ENCODE data around the gene ADAMTS16.

The ADAMTS16 gene

DNA sequence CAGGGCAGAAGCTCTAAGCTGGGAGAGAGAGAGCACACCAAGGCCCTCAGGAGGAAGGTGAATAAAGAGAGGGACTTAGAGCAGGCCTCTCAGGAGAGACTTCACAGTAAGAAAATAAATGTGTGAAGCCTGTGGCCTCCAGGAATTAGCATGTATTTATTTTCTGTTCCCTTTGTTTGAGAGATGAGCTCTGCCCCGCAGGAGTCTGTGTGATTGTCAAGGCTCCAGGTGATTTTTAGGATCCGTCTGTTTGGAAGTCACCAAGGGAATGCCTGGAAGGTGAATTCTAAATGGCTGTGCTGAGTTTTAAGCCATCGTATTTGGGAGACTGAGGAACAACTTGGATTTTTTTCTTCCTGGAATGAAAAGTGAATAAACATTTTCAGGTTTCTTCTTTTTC lies 174.0 kb downstream of the ADAMTS16 start:
- TF ChIP-seq, protein P1, sequence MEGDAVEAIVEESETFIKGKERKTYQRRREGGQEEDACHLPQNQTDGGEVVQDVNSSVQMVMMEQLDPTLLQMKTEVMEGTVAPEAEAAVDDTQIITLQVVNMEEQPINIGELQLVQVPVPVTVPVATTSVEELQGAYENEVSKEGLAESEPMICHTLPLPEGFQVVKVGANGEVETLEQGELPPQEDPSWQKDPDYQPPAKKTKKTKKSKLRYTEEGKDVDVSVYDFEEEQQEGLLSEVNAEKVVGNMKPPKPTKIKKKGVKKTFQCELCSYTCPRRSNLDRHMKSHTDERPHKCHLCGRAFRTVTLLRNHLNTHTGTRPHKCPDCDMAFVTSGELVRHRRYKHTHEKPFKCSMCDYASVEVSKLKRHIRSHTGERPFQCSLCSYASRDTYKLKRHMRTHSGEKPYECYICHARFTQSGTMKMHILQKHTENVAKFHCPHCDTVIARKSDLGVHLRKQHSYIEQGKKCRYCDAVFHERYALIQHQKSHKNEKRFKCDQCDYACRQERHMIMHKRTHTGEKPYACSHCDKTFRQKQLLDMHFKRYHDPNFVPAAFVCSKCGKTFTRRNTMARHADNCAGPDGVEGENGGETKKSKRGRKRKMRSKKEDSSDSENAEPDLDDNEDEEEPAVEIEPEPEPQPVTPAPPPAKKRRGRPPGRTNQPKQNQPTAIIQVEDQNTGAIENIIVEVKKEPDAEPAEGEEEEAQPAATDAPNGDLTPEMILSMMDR (IDR thresholded peaks at IDR 0.05; ENCODE audit: low read length): no peak
- no peak for TF ChIP-seq EZH2 (IDR thresholded peaks at IDR 0.05; ENCODE audit: borderline replicate concordance, low read length)
- Histone ChIP-seq H4K20me1 (ENCODE audit: insufficient read depth, low read length) (no peaks in the 10 kb centered on the region), H2AFZ (ENCODE audit: low read length) (no peak overlapping the region), H3K27me3 (ENCODE audit: insufficient read depth, low read length) (no peaks in the 10 kb centered on the region), H3K9me2 (ENCODE audit: low read depth, low read length) (no peaks in the 10 kb centered on the region), H3F3A (ENCODE audit: insufficient read depth, low read length) (no peaks in the 10 kb centered on the region), H3K4me2 (ENCODE audit: low read length) (no peak overlapping the region), H3K79me2 (ENCODE audit: insufficient read depth, low read length) (no peaks in the 10 kb centered on the region), H3K36me3 (ENCODE audit: insufficient read depth, low read length) (no peaks in the 10 kb centered on the region), H3K4me1 (ENCODE audit: insufficient read depth, low read length, severe bottlenecking) (no peaks in the 10 kb centered on the region), H3K9me3 (ENCODE audit: low read length) (no peaks in the 10 kb centered on the region), H3K27ac (ENCODE audit: low read depth, low read length, poor library complexity, severe bottlenecking) (no peak overlapping the region), H3K4me3 (ENCODE audit: low read depth, low read length, poor library complexity, severe bottlenecking) (no peak overlapping the region), H3K9ac (ENCODE audit: low read length) (no peak overlapping the region)

- H3K9ac ChIP-seq (ENCODE audit: low read length): no peak overlapping the region
- H3K4me3 ChIP-seq (ENCODE audit: low read depth, low read length, poor library complexity, severe bottlenecking): no peak overlapping the region
- no peak overlapping the region for H3K27ac ChIP-seq (ENCODE audit: low read depth, low read length, poor library complexity, severe bottlenecking)
- no peaks in the 10 kb centered on the region for H3F3A ChIP-seq (ENCODE audit: insufficient read depth, low read length)
- TF ChIP-seq, protein P1 (IDR thresholded peaks at IDR 0.05; ENCODE audit: low read length): no peak
- TF ChIP-seq EZH2 (IDR thresholded peaks at IDR 0.05; ENCODE audit: borderline replicate concordance, low read length): no peak
- H3K9me3 ChIP-seq (ENCODE audit: low read length): no peaks in the 10 kb centered on the region
- H4K20me1 ChIP-seq (ENCODE audit: insufficient read depth, low read length): no peaks in the 10 kb centered on the region
- no peak overlapping the region for H3K4me2 ChIP-seq (ENCODE audit: low read length)
- no peak overlapping the region for H2AFZ ChIP-seq (ENCODE audit: low read length)
- no peaks in the 10 kb centered on the region for H3K9me2 ChIP-seq (ENCODE audit: low read depth, low read length)
- no peaks in the 10 kb centered on the region for H3K4me1 ChIP-seq (ENCODE audit: insufficient read depth, low read length, severe bottlenecking)
- no peaks in the 10 kb centered on the region for H3K79me2 ChIP-seq (ENCODE audit: insufficient read depth, low read length)
- no peaks in the 10 kb centered on the region for H3K27me3 ChIP-seq (ENCODE audit: insufficient read depth, low read length)
- no peaks in the 10 kb centered on the region for H3K36me3 ChIP-seq (ENCODE audit: insufficient read depth, low read length)
Measured at GRCh38 chr5:5314626-5315025, 174.5 kb downstream of the ADAMTS16 start.

DNA sequence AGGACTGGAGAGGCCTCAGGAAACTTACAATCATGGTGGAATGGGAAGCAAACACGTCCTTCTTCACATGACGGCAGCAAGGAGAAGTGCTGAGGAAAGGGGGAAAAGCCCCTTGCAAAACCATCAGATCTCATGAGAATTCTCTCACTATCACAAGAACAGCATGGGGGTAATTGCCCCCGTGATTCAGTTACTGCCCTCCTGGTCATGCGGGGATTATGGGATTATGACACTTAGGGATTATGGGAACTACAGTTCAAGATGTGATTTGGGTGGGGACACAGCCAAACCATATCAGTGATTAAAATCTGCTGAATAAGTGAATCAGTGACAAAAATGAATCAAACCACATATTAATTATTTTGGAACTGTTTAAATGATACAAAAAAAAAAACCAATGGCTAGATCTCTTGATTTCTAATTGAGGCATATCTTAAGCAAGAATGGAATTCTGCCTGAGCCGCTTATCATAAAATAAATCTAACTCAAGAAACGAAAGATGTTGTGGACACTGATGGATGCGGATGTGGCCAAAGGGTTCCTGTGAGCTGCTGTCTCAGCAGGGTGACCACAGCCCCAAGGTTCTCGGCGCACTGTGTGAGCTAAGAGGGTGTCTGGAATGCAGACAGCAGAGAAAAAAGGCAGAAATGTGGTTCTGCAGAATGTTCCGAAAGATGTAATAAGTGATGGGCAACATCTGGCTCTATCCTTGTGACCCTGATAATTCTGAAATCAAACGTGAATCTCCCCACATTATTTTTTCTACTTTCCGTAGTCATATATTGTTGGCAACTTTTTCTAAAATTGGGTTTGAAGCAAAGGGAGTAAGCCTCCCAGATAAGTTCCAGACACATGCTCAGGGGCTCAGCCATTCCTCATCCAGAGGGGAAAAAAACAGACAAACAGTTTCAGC lies 175.2 kb downstream of the ADAMTS16 start:
- Histone ChIP-seq H3K9me2 (ENCODE audit: low read depth, low read length) (no peaks in the 10 kb centered on the region), H3K4me3 (ENCODE audit: low read depth, low read length, poor library complexity, severe bottlenecking) (no peak overlapping the region), H3K27me3 (ENCODE audit: insufficient read depth, low read length) (no peaks in the 10 kb centered on the region), H3K79me2 (ENCODE audit: insufficient read depth, low read length) (no peaks in the 10 kb centered on the region), H4K20me1 (ENCODE audit: insufficient read depth, low read length) (no peaks in the 10 kb centered on the region), H3K4me1 (ENCODE audit: insufficient read depth, low read length, severe bottlenecking) (no peaks in the 10 kb centered on the region), H3K4me2 (ENCODE audit: low read length) (no peak overlapping the region), H2AFZ (ENCODE audit: low read length) (no peak overlapping the region), H3F3A (ENCODE audit: insufficient read depth, low read length) (no peaks in the 10 kb centered on the region), H3K9ac (ENCODE audit: low read length) (no peak overlapping the region), H3K27ac (ENCODE audit: low read depth, low read length, poor library complexity, severe bottlenecking) (no peak overlapping the region), H3K36me3 (ENCODE audit: insufficient read depth, low read length) (no peaks in the 10 kb centered on the region), H3K9me3 (ENCODE audit: low read length) (no peaks in the 10 kb centered on the region)
- no peak for TF ChIP-seq EZH2 (IDR thresholded peaks at IDR 0.05; ENCODE audit: borderline replicate concordance, low read length)
- TF ChIP-seq, protein P1 (IDR thresholded peaks at IDR 0.05; ENCODE audit: low read length): no peak
